ENCODE measurements around the gene SEMA7A. TPM values are rescaled to one million over a fixed set of nuclear protein-coding genes. Genes with fewer than 3 reads are reported as not detected.

SEMA7A gene
- total RNA-seq, 2 donors from 2014 or later, result 1.2 to 4.9 TPM

GRCh38 chr15:74383286-74383685 lies 50.5 kb downstream of the SEMA7A start:
- Histone ChIP-seq H3K27me3 (replicated peaks; ENCODE audit: insufficient read depth) (no peaks in the 10 kb centered on the region), H3K4me1 (ENCODE audit: control insufficient read depth in 1 of 2, low read depth in 2 of 2) (peaks cover 0 to 3% of the 10 kb centered on the region in 2 donors), H3K27ac (no peak overlapping the region), H3K36me3 (no peaks in the 10 kb centered on the region), H3K4me3 (no peak overlapping the region), H3K9me3 (no peaks in the 10 kb centered on the region)
- no peak for ATAC-seq (ENCODE audit: insufficient number of reproducible peaks, low FRiP score, low read depth)
- no peak for TF ChIP-seq CTCF (IDR thresholded peaks at IDR 0.05)
- DNase-seq (ENCODE audit: low spot score), result no peak

DNA sequence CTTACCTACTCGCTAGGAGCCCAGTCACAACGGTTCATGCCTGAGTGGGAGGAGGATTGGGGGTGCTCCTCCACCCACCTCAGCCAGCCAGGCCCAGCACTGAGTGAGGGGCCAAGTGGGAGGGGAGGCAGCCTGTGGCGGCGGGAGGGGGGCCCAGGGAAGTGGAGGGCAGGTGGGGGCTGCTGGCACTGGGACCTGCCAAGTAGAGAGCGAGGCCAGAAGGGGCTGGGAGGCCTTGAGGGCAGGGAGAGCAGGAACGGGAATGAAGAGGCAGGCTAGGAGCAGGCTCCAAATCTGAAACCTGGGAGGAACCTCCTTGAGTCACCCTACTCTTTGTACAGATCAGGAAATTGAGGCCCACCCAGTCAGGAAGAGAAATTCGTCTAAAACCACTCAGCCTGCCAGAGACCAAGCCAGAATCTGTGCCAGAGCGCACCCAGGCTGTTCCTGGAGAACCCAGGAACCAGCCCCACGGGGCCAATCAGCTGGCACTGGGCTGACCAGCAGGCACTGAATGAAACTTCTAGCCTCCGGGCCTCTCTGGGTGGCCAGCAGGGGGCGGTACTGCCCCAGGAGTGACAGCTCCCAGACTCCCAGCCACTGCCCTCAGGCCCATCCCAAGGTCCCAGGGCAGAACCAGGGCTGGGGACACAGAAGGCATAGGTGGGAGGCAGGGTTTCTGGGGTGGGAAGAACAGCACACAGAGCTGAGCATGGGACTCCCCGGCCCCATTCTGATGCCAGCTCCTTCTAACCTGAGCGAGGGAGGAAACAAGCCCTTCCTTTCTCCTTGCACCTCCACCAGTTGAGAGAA lies 51.5 kb downstream of the SEMA7A start:
- no peaks in the 10 kb centered on the region for H3K36me3 ChIP-seq
- no peaks in the 10 kb centered on the region for H3K9me3 ChIP-seq
- H3K27me3 ChIP-seq (replicated peaks; ENCODE audit: insufficient read depth), result no peaks in the 10 kb centered on the region
- ATAC-seq (ENCODE audit: insufficient number of reproducible peaks, low FRiP score, low read depth), result no peak
- peak; percentile 19 for DNase-seq (ENCODE audit: low spot score)
- peaks cover 0 to 3% of the 10 kb centered on the region in 2 donors for H3K4me1 ChIP-seq (ENCODE audit: control insufficient read depth in 1 of 2, low read depth in 2 of 2)
- no peak overlapping the region for H3K27ac ChIP-seq
- no peak overlapping the region for H3K4me3 ChIP-seq
- TF ChIP-seq CTCF (IDR thresholded peaks at IDR 0.05), result peak; percentile 86

DNA sequence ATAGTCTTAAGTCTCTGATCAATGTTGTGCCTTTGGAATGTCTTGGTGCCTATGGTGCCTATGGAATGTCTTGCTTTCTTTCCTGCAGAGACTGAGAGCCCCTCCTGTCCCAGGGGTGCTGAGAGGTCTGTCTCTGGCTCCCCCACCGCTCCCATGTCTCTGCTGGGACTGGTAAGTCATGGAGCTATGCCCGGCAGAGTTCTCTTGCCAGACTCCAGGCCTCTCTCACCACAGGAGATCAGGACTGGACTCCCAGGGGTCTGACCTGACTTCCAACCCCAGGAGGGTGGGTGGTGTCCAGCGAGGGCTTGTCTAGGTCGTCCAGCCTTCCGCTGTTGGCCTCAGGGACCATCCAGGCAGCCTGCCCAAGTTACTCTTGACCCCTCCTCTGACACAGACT lies 52.3 kb downstream of the SEMA7A start:
- no peak for DNase-seq (ENCODE audit: low spot score)
- H3K36me3 ChIP-seq, result no peaks in the 10 kb centered on the region
- no peak overlapping the region for H3K27ac ChIP-seq
- no peak for TF ChIP-seq CTCF (IDR thresholded peaks at IDR 0.05)
- H3K4me3 ChIP-seq, result no peak overlapping the region
- no peak for ATAC-seq (ENCODE audit: insufficient number of reproducible peaks, low FRiP score, low read depth)
- peaks cover 0 to 3% of the 10 kb centered on the region in 2 donors for H3K4me1 ChIP-seq (ENCODE audit: control insufficient read depth in 1 of 2, low read depth in 2 of 2)
- H3K9me3 ChIP-seq, result no peaks in the 10 kb centered on the region
- no peaks in the 10 kb centered on the region for H3K27me3 ChIP-seq (replicated peaks; ENCODE audit: insufficient read depth)

GRCh38 chr15:74381190-74381453 lies 52.6 kb downstream of the SEMA7A start:
- no peak for ATAC-seq (ENCODE audit: insufficient number of reproducible peaks, low FRiP score, low read depth)
- no peaks in the 10 kb centered on the region for H3K9me3 ChIP-seq
- DNase-seq (ENCODE audit: low spot score), result no peak
- peaks cover 0 to 3% of the 10 kb centered on the region in 2 donors for H3K4me1 ChIP-seq (ENCODE audit: control insufficient read depth in 1 of 2, low read depth in 2 of 2)
- no peaks in the 10 kb centered on the region for H3K36me3 ChIP-seq
- H3K4me3 ChIP-seq, result no peak overlapping the region
- no peak overlapping the region for H3K27ac ChIP-seq
- H3K27me3 ChIP-seq (replicated peaks; ENCODE audit: insufficient read depth), result no peaks in the 10 kb centered on the region
- TF ChIP-seq CTCF (IDR thresholded peaks at IDR 0.05), result no peak

DNA sequence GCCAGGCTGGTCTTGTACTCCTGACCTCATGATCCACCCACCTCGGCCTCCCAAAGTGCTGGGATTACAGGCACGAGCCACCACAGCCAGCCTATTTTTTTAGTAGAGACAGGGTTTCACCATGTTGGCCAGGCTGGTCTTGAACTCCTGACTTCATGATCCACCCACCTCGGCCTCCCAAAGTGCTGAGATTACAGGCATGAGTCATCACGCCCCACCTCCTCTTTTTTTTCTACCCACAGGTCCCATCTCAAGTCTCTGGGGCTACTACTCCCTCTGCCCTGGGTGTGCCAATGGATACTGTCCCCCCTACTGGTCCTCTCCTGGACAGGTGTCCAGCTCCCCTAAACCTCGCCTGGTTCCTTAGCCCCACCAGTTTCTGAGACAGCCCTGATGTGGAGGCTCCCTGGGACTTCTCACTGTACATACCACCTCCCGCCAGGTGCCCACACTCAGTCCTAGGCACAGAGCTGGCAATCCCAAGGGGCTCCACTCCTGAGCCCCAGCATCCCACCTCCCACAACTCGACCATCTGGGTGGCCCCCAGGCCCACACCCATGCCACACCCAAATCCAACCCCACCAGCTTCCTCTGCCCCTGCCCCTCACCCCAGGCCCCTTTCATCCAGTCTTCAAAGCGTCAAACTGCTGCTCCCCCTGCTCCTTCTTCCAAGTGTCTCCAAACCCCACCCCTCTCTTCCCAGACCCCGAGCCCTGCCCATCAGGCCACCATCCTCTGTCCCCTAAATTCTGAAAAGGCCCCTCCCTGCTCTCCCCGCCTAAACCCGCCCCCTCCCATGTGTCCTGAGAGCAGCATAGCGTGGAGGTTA lies 53.2 kb downstream of the SEMA7A start:
- no peak overlapping the region for H3K4me3 ChIP-seq
- DNase-seq (ENCODE audit: low spot score) (no peak), ATAC-seq (ENCODE audit: insufficient number of reproducible peaks, low FRiP score, low read depth) (no peak)
- no peak overlapping the region for H3K27ac ChIP-seq
- H3K36me3 ChIP-seq, result no peaks in the 10 kb centered on the region
- no peaks in the 10 kb centered on the region for H3K9me3 ChIP-seq
- no peaks in the 10 kb centered on the region for H3K27me3 ChIP-seq (replicated peaks; ENCODE audit: insufficient read depth)
- H3K4me1 ChIP-seq (ENCODE audit: control insufficient read depth in 1 of 2, low read depth in 2 of 2), result peaks cover 0 to 3% of the 10 kb centered on the region in 2 donors
- TF ChIP-seq CTCF (IDR thresholded peaks at IDR 0.05), result no peak
